GM10248 (cell line): Measurements from ENCODE around the gene TBX3.

Source experiments
- CTCF ChIA-PET: fragments of 300-600 bp; sonication (Branson Sonifier 250); formaldehyde crosslinking; extraction: SDS; loops from one replicate; lab custom pipeline; 2021; ENCODE audit warnings: antibody characterized with exemption; lab: Yijun Ruan, JAX
- POLR2A ChIA-PET: fragments of 350-650 bp; sonication (Branson Sonifier 250); formaldehyde crosslinking; extraction: SDS; loops from one replicate; lab custom pipeline; 2020; ENCODE audit warnings: antibody characterized with exemption; lab: Yijun Ruan, JAX
- DNase-seq: peaks from one replicate; pipeline ENCODE4 v3.0.0; 2012; ENCODE audit errors: extremely low spot score
- TF ChIP-seq, protein P1 (sequence below): IDR thresholded peaks from 2 replicates; pipeline ENCODE4 v1.5.1; 2012; ENCODE audit warnings: mild to moderate bottlenecking, low read depth; ENCODE audit errors: extremely low read depth, missing control alignments, control extremely low read depth

Gene TBX3

DNA sequence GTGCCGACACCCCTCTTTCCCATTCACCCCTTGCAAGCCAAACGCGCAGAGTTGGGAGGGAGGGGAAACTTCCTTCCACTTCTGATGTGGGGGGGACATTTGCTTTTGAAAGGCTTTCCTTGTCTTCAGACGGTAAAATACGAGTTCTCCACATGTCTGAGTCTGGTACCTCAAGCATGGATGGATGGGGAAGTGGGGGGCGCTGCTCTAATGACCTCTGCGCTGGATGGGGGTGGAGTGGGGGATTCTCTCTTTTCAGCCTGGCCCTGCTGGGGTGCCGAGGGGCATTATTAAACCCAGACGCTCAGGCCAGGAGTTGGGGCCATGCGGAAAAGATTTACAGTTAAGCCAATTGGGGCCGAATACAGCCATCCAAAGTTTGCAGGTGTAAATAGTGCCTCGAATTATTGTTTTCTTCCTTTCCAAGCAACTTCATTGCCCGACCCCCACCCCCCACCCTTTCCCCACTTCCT, 9.1 kb upstream of the TBX3 start:
- POLR2A ChIA-PET: no interaction called here
- CTCF ChIA-PET: no interaction called here
- no peak for DNase-seq
- TF ChIP-seq, protein P1, sequence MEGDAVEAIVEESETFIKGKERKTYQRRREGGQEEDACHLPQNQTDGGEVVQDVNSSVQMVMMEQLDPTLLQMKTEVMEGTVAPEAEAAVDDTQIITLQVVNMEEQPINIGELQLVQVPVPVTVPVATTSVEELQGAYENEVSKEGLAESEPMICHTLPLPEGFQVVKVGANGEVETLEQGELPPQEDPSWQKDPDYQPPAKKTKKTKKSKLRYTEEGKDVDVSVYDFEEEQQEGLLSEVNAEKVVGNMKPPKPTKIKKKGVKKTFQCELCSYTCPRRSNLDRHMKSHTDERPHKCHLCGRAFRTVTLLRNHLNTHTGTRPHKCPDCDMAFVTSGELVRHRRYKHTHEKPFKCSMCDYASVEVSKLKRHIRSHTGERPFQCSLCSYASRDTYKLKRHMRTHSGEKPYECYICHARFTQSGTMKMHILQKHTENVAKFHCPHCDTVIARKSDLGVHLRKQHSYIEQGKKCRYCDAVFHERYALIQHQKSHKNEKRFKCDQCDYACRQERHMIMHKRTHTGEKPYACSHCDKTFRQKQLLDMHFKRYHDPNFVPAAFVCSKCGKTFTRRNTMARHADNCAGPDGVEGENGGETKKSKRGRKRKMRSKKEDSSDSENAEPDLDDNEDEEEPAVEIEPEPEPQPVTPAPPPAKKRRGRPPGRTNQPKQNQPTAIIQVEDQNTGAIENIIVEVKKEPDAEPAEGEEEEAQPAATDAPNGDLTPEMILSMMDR: no peak

DNA sequence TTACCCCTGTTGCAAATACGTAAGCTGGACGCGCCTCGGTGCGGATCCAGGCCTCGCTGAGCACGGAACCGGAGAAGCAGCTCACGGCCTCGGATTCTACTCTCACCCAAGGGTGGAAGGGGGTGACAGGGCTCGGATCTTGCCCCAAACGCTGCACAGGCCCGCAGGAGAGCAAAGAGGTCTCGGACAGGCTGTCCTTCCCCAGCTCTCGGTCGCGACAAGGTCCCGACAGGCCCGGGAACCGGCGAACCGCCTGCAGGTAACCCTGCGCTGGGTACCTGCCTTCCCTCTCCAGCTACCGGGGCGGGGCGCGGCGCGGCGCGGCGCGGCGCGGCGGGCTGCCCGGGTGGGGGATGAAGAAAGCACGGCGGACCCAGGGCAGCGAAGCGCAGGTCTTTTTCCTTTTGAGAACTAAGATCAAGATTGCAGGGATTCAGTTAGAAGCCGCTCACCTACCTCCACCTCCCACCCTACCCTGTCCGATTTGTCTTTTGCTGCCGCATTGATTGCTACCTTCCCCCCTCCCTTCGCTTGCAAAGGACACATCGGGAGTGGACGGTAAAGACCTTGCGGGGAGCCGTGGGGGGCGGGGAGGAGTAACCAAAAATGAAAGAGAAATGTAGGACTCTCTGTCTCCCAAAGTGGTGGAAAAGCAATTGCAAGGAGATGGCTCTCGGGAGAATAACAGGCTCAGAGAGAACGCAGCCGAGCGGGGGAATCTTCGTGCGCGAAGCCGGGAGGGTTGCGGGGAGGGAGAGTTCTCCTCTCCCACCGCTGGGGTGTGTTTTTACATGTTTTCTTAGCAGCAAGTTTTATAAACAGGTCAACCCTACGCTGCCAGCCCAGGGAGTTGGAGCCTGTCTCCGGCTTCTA, 8.4 kb upstream of the TBX3 start:
- ChIA-PET CTCF (no interaction called here), POLR2A (no interaction called here)
- no peak for DNase-seq
- TF ChIP-seq, protein P1: no peak

DNA sequence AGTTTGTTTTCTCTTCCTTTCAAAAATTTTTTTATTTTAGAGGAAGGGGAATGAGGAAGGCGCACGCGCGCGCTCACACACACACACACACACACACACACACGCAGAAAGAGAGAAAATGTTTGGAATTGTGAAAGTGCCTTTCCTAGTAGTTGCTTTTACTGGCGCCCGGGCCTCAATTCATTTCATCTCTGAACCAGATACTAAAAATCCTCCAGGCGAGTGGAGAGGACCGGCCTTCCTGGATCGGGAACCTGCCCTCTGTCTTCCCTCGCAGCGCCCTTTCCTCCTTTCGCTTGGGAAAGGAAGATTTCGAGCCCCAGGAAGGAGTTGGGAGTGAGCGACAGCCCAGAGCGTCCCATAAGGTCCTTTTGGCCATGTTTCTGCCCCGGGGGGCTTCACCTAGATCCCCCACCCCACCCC, 7.8 kb upstream of the TBX3 start:
- no peak for DNase-seq
- TF ChIP-seq, protein P1: no peak
- POLR2A ChIA-PET: no interaction called here
- CTCF ChIA-PET: no interaction called here

DNA sequence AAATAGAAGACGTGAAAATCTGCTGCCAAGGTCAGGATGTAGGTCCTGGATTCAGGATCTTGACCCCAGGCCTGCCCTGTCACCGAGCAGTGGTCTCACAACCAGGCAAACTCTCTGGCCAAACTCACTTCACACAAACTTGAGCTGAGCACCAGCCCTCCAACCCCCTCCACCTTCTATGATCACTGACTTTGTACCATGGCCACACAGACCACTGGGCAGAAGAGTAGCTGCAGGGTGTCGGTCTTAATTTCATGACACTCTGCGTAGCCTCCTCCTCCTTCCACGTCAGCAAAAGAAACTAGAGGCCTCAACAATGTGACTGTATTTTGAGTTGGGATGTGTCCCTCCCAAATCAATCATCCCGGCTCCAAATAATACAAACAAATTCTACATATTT, 7.2 kb upstream of the TBX3 start:
- TF ChIP-seq, protein P1: no peak
- DNase-seq: no peak
- POLR2A ChIA-PET: no interaction called here
- CTCF ChIA-PET: no interaction called here

DNA sequence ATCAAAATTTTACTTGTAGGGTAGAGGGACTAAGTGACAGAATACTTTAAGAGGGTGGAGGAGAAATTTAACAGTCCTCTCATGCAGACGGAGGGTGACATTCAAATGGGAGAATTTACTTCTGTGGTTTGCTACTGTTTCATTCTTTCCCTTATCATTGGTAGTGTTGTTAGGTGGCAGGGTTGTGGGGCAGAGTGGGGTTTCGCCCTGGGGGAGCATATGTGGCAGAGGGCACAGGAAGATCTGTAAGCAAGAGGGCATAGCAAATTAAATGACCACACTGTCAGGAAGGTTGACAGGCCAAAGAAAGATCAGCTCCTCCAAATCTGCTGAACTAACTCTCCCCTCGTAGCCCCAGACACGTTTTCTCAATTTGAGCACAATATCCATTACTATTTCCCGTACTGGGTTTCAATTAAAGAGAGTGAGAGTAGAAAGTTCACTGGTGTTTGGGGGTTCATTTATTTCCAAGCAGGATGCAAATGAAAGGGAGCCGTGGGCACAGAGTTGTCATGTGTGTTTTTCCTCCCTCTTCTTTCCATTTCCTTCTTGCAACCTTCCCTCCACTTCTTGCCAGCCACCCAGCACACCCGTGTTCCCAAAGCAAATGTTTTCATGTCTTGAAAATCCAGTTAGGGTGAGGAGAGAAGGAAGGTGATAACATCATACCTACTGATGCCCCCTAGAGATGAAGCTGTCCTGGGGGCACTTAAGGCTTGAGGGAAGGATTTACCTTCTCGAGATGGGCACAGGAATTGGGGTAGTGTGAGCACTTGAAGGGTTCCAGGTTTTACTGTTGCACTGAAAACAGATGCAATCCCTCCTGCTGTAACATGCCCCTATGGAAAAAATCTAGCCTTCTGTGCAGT, 6.5 kb upstream of the TBX3 start:
- no peak for DNase-seq
- ChIA-PET POLR2A (no interaction called here), CTCF (no interaction called here)
- TF ChIP-seq, protein P1: no peak
